Stimulated activated naive CD8-positive, alpha-beta T cell treated with anti-CD3 and anti-CD28 coated beads, Interleukin-15, amount 100 ng/mL, for 72 hours (primary cell): Measurements from ENCODE around the gene PLEKHA6.
A peak's percentile ranks its signal among the peaks of the same experiment; 100 is the strongest.

Experiments used
- ATAC-seq: fragments of 150-1000 bp; cut with Tn5 transposase; 2 replicates; pipeline ENCODE4 v1.10.0; 2021; ENCODE audit warnings: mild to moderate bottlenecking, moderate library complexity
- DNase-seq, 2 donors: peaks; one replicate each; pipeline ENCODE4 v3.0.0; 2021 to 2022
- H3K27ac Mint-ChIP-seq, 2 donors: one replicate each; pipeline ENCODE4 v1.8.0; 2022; ENCODE audit warnings: mild to moderate bottlenecking in 2 of 2, mixed read lengths in 2 of 2, moderate library complexity in 2 of 2
- H3K27me3 Mint-ChIP-seq: one replicate; pipeline ENCODE4 v1.8.0; 2022; ENCODE audit warnings: mixed read lengths
- H3K4me1 Mint-ChIP-seq: one replicate; pipeline ENCODE4 v1.8.0; 2022; ENCODE audit warnings: mild to moderate bottlenecking, mixed read lengths
- H3K4me3 Mint-ChIP-seq, 2 donors: one replicate each; pipeline ENCODE4 v1.8.0; 2022; ENCODE audit warnings: mild to moderate bottlenecking in 2 of 2, mixed read lengths in 2 of 2, moderate library complexity in 1 of 2
- H3K9me3 Mint-ChIP-seq, 2 donors: one replicate each; pipeline ENCODE4 v1.8.0; 2022; ENCODE audit warnings: mixed read lengths in 2 of 2

The PLEKHA6 gene

DNA sequence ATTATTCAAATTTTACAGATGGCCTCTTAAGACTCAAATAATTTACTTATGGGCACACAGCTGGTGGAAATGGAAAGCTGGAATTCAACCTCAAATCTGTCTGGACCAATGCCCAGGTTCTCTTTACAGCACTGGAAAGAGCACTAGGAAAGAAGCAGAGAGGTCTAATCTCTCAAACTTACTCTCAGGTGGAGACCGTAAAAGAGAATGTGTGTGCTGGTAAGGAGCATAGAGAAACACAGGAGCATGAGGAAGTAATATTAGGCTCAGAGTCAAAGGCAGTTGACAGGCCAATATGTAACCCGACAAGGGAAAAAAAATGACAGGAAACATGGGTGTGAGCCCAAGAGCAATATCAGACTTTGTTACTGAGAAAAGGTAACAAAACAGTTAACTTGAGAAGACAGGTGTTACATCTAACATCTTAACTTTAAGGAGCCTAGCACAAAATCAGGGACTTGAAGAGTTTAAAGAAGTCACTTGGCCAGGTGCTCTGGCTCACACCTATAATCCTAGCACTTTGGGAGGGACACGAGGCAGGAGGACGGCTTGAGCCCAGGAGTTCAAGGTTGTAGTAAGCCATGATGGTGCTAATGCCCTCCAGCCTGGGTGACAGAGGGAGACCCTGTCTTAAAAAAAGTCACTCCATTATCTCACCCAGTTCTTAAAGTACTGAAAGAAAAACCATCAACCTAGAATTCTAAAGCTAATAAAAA, 31.2 kb upstream of the PLEKHA6 start:
- no peak for DNase-seq
- no peak overlapping the region for H3K27ac Mint-ChIP-seq
- H3K4me1 Mint-ChIP-seq, result peaks cover 11% of the 10 kb centered on the region
- H3K4me3 Mint-ChIP-seq, result no peak overlapping the region
- no peak for ATAC-seq
- no peaks in the 10 kb centered on the region for H3K27me3 Mint-ChIP-seq
- no peaks in the 10 kb centered on the region for H3K9me3 Mint-ChIP-seq

DNA sequence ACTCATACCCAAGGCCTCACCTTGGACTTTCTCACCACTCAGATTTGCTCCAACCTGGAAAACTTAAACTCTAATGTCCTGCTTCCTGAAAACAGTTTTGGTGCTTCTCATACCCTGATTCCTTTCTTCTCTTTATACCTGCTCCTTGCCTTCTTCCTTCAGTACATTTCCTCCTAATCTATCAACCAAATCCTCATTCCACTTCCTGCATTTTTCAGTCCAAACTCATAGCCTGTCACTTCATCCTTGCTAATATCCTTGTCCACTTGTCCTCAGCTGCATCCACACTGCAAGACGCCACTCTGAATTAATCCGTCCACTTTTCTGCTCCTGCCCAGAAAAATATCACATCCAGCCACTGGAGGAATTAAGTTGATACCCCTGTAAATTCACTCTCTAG, 26.0 kb upstream of the PLEKHA6 start:
- ATAC-seq (no peak), DNase-seq (no peak)
- Mint-ChIP-seq H3K27me3 (no peaks in the 10 kb centered on the region), H3K9me3 (no peaks in the 10 kb centered on the region), H3K4me1 (no peaks in the 10 kb centered on the region), H3K27ac (no peak overlapping the region), H3K4me3 (no peak overlapping the region)

DNA sequence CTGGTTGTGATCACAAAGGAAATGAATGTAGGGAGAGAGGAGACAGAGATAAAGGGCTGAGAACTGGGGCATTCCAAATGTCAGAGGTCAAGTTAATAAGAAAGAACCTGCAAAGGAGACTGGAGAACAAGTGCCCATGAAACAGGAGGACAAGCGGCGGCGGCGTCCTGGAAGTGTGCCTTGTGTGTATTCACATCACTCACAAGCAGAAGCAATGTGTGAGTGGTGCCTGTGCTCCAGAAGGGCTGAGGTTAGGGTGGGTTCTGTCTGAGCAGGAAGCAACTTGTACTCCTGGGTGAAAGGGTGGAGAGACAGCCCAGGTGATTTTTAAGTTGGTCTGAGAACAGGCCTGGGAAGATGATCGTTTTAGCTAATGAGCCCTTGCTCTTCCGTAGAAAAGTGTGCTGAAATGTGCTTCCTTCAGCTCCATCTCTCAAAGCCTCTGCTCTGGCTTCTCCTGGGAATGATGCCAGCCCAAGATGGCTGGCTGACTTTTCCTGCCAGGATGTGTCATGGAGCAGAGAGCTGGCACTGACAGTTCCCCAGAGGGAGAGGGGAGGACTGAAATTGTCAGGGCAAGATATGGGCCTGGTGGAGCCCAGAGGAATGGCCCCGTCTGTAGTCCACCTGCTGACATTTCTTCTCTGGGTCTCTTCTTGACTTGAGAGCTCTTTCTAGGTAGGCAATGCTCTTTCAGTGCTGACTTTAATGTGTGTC, 25.1 kb upstream of the PLEKHA6 start:
- Mint-ChIP-seq H3K9me3 (no peaks in the 10 kb centered on the region), H3K27ac (no peak overlapping the region), H3K4me3 (no peak overlapping the region), H3K27me3 (no peaks in the 10 kb centered on the region), H3K4me1 (no peaks in the 10 kb centered on the region)
- ATAC-seq, result no peak
- DNase-seq, result no peak

DNA sequence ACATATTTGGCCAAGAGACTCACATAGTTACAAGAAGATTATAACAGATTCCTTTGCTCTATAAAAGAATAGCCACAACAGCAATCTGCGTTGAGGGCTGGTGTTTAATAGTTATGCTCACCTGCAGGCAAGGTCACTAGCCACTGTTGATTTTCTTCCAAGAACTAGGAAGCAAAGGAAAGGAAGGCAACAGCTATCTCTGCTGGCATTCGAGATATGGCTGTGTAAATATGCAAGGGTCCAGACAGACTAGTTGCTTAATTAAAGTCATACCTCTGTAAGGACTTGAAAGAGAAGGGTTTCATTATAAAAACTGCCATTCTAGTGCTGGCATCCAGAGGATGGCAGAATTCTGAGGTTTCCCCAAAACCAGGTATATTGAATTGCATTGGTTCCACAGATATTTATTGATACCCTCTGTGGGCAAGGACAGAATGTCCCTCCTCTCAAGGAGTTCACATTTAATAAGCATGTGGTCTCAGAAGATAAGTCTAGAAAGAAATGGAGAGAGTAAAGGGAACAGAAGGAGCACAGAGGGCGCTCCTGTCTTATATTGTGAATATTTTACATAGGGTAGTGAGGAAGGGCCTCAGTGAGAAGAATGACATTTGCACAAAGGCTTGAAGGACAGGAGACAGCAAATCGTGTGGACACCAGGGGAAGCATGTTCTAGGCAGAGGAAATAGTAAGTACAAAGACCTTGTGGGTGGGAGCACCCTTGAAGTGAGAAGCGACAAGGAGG, 23.6 kb upstream of the PLEKHA6 start:
- H3K4me1 Mint-ChIP-seq, result peaks cover 1% of the 10 kb centered on the region
- DNase-seq, result no peak
- H3K4me3 Mint-ChIP-seq, result no peak overlapping the region
- no peak overlapping the region for H3K27ac Mint-ChIP-seq
- H3K27me3 Mint-ChIP-seq, result no peaks in the 10 kb centered on the region
- ATAC-seq, result no peak
- H3K9me3 Mint-ChIP-seq, result no peaks in the 10 kb centered on the region

DNA sequence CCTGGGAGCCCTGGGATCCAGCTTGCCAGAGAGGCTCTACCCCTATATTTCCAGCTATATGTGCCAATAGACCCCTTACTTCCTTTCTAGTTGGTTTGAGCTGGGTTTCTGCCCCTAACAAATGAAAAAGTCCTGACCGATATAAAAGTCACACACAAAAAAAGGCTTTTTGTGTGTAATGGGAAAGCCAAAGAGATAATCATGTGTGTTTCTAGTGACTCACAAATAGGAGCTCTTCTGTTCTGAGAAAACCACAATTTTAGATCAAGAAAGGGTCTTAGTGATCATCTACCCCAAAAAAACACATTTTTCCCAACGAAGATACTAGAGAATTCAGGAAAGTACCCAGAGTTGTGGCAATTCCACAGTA, 23.0 kb upstream of the PLEKHA6 start:
- DNase-seq (no peak), ATAC-seq (no peak)
- Mint-ChIP-seq H3K4me3 (no peak overlapping the region), H3K27ac (no peak overlapping the region), H3K27me3 (peaks cover 5% of the 10 kb centered on the region), H3K4me1 (peaks cover 7% of the 10 kb centered on the region), H3K9me3 (no peaks in the 10 kb centered on the region)

DNA sequence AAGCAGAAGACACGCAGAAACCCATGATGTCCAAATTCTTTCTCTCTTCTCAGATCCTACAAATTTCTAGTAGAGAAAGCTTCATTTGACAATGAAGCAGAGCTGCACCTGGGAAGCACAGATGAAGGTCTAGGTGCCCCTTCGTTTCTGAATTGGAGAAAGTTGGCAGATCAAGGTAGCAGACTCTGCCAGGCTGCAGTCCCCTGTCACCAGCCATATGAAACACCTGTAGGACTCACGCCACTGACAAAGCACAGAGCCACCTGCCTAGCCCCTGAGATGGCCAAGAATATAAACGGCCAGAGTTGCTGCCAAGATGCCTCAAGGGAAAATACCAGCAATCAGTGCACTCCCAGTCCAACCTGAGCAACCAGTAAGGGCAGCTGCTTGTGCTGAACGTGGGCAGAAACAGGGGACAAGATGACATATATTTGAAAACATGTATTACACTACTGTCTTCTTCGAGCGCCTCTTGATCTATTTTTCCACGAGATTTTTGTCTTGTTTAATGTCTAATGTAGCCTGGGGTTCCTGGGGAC, 20.6 kb upstream of the PLEKHA6 start:
- Mint-ChIP-seq H3K27me3 (peaks cover 13% of the 10 kb centered on the region), H3K9me3 (no peaks in the 10 kb centered on the region), H3K4me1 (peaks cover 13% of the 10 kb centered on the region), H3K27ac (no peak overlapping the region), H3K4me3 (no peak overlapping the region)
- peak in 1 of 2 donors; percentile 2 for DNase-seq
- no peak for ATAC-seq

DNA sequence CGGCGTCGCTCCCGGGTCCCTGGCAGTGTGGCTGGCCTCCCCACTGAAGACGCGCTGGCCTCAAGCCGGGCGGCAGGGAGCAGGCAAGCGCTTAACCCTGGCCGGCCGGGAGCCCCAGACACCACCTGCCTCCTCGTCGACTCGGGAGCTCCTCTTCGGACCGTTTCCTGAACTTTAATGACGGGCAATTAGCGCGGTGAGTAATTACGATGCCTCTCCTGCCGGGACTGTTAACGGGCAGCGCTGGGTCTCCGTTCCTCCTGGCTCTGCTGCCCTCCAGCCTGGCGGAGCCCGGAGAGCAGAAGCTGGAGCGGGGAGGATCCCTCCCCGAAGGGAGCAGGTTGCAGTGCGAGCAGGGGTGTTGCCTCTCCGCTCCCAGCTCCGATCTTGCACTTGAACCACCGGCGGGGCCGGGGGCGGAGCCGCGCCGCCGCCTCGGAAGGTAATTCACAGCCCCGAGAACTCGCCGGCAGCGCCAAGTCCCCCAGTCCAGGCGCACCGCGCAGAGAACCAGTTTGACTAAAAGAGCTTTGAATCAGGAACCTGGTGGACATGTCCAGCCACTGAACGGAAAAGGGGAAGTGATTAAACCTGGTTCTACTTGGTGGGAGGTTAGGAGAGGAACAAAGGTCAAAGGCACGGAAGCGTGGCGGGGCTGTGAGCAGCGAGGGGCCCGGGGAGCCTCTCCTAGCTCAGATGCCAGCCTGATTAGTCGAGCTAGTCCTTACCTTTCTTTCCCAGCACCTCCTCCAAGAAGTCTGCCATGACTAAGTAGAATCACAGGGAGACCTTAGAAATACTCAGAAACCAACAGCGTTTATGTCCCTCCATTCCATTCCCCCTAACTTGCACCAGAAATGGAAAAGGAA, 18.3 kb upstream of the PLEKHA6 start:
- DNase-seq (peak; percentile 45 to 61), ATAC-seq (peak; percentile 77)
- no peaks in the 10 kb centered on the region for H3K9me3 Mint-ChIP-seq
- H3K27ac Mint-ChIP-seq, result peak overlapping the region; percentile 38 to 92
- H3K4me3 Mint-ChIP-seq, result peak overlapping the region; percentile 91 to 95
- peaks cover 13% of the 10 kb centered on the region for H3K4me1 Mint-ChIP-seq
- H3K27me3 Mint-ChIP-seq, result peaks cover 13% of the 10 kb centered on the region

DNA sequence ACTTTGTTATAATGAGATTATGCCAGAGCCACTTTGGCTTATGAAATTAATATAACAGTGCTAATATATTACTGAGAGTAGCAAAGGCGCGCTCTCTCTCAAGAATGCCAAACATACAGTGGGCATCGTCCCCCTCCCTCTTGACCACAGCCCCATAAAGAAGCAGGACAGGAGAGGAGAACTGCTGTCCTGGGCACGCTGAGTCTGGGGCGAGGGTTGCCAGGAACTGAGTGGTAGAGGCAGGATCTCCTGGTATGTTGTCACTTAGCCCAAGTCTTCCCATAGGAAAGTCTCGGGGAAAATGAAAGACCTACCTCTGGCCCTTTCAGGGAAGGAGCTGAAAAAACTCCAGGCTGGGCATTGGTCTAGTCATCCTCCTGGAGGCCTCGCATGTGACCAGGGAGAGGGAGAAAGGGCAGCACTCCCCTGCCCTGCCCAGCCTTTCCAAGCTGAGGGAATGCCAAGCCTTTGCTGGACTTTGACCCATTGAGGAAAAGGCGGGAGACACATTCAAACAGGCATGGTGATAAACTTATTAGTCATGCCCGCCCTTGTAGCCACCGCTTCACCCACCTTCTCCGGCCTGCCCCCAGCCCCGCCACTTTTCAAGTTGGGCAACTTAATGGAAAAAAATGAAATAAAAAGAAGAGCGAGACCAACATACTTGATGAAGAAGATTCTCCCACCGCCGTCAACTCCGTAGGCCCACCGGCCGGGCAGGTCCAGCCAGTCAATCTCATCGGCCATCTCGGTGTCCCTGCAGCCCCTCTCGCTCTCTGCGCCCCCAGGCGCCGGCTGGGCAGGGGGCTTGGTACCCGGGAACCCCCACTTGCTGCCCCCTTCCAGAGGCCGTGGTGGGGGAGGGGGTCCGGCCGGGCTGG, 17.4 kb upstream of the PLEKHA6 start:
- peaks cover 13% of the 10 kb centered on the region for H3K4me1 Mint-ChIP-seq
- no peak for DNase-seq
- no peak for ATAC-seq
- no peak overlapping the region for H3K27ac Mint-ChIP-seq
- H3K27me3 Mint-ChIP-seq, result peaks cover 13% of the 10 kb centered on the region
- H3K9me3 Mint-ChIP-seq, result no peaks in the 10 kb centered on the region
- peak overlapping the region; percentile 61 to 75 for H3K4me3 Mint-ChIP-seq

DNA sequence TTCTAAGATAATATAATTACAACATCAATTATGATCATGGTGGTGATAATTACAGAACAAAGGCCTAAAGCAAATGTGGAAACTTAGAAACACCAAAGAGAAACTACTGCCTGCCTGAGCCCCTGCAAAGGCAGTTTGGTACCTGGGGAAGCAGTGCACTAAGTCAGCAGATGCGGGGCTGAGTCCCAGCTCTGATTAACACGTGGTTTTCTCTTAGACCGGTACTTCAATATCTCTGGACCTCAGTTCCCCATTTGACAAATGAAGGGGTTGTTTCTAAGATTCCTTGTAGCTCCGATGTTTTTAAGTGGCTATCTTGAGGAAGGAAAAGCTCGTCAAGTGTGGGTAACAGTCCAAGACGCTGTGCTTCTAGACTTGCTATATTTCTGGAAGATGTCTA, 16.7 kb upstream of the PLEKHA6 start:
- no peak for ATAC-seq
- no peak for DNase-seq
- Mint-ChIP-seq H3K9me3 (no peaks in the 10 kb centered on the region), H3K27me3 (peaks cover 13% of the 10 kb centered on the region), H3K27ac (no peak overlapping the region), H3K4me1 (peaks cover 13% of the 10 kb centered on the region), H3K4me3 (no peak overlapping the region)

DNA sequence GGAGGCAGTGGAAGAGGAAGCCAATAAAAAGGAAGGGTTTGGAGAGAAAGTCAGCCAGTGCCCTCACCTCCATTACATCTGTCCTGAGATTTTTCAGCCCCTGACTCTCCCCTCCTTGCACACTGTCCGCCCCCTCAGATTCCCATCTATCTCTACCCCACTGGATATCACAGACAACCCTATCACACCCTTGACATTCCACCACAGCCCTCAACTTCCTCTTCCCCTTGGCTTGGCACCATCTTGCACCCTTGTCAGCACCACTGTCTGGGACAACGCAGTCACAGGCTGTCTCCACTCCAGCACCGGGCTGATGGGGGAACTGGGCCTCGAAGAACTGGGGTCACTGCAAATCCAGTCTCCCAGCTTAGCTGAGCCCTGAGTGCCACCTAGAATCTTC, 14.2 kb upstream of the PLEKHA6 start:
- Mint-ChIP-seq H3K27me3 (peaks cover 13% of the 10 kb centered on the region), H3K4me1 (peaks cover 19% of the 10 kb centered on the region), H3K27ac (no peak overlapping the region), H3K4me3 (no peak overlapping the region), H3K9me3 (no peaks in the 10 kb centered on the region)
- no peak for DNase-seq
- ATAC-seq, result no peak

DNA sequence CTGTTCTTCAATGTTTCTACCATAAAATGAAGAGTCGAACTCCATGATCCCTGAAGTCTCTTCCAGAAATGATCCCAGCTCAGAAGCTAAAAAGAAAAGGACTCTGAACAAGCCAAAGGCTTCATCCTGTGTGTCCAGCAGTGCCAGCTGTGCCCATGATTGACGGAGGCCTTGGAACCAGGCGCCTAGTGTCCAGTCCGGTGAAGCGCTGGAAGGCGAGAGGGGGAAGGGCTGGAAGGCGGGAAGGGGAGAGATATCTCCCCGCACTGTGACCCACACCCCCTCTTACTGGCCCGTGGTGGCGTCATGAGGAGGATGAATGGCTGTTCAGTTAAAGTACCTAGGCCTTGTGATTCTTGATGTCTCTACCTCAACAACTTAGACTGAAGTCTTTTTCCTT, 10.4 kb upstream of the PLEKHA6 start:
- Mint-ChIP-seq H3K27ac (no peak overlapping the region), H3K4me1 (peaks cover 31% of the 10 kb centered on the region), H3K27me3 (no peaks in the 10 kb centered on the region), H3K4me3 (no peak overlapping the region), H3K9me3 (no peaks in the 10 kb centered on the region)
- no peak for ATAC-seq
- DNase-seq, result no peak

DNA sequence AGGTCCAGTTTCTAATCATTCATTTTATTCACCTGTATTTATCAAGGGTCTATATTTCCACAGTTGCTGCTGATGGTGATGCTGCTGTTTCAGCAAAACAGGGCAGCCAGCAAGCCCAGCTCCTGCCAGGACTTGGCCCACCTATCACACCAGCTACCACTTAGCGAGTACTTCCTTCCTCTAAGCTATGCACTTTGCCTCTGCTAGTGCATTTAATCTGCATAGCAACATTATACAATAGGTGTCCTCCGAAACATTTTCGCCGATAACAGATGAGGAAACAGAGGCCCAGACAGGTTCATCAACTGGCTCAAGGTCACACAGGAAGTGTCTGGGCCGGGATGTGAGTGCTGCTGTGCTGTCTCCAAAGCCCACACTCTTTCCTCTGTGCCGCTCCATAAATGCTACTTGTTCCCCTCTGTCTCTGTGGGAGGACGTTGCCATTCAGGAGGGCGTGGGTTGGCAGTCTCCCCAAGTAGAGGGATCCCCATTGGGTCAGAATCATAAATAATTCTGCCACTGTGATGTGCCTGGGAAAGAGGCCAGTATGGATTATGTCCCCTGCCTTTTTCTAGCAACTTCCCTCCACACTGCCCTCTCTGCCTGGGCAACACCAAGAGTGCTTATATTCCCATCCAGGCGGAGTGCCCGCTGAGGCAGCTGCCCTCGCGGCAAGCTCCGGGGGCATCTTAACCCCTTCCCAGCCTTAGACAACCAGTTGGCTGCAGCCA, 9.4 kb upstream of the PLEKHA6 start:
- Mint-ChIP-seq H3K4me3 (no peak overlapping the region), H3K4me1 (peaks cover 41% of the 10 kb centered on the region), H3K9me3 (no peaks in the 10 kb centered on the region), H3K27ac (no peak overlapping the region), H3K27me3 (no peaks in the 10 kb centered on the region)
- DNase-seq, result no peak
- no peak for ATAC-seq

DNA sequence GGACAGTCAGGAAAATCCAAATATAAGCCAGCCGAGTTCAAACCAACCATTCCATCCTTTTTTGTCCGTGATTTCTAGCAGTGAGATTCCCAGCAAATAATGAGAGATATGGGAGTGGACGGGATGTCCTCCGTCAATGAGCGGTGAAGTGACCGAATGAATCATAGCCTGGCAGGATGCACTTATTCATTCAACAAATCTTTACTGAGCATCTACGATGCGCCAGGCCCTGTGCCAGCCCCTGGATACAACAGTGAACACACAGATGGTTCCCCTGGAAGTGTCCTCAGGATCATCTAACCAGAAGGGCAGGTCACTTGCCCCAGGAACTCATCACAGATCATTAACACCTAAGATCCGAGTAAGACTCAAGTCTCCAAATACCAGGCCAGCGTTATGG, 8.2 kb upstream of the PLEKHA6 start:
- no peaks in the 10 kb centered on the region for H3K9me3 Mint-ChIP-seq
- no peak overlapping the region for H3K27ac Mint-ChIP-seq
- peaks cover 53% of the 10 kb centered on the region for H3K4me1 Mint-ChIP-seq
- H3K27me3 Mint-ChIP-seq, result no peaks in the 10 kb centered on the region
- no peak overlapping the region for H3K4me3 Mint-ChIP-seq
- DNase-seq, result no peak
- ATAC-seq, result no peak
